ENCODE results near the gene ELK4.

The ELK4 gene

DNA sequence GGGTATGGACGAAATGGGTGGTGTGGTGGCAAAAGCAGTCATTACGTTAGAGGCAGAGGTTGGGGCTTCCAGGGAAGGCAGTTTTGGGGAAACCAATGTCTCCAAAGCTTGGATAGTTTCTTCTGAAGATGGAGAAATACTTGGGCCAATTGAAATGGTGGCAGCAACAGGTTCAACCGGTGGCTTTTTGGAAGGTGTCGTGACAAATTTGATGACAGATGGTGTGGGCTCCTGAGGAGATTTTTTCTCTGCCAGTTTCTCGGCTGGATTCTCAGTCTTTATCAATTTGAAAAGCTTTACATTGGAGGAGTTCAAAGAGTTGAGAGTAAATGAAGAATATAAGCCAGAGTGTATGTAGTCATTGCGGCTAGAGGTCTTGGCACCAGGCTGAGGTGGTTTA is 11.5 kb downstream of the ELK4 start:
- TF ChIP-seq, protein P1, sequence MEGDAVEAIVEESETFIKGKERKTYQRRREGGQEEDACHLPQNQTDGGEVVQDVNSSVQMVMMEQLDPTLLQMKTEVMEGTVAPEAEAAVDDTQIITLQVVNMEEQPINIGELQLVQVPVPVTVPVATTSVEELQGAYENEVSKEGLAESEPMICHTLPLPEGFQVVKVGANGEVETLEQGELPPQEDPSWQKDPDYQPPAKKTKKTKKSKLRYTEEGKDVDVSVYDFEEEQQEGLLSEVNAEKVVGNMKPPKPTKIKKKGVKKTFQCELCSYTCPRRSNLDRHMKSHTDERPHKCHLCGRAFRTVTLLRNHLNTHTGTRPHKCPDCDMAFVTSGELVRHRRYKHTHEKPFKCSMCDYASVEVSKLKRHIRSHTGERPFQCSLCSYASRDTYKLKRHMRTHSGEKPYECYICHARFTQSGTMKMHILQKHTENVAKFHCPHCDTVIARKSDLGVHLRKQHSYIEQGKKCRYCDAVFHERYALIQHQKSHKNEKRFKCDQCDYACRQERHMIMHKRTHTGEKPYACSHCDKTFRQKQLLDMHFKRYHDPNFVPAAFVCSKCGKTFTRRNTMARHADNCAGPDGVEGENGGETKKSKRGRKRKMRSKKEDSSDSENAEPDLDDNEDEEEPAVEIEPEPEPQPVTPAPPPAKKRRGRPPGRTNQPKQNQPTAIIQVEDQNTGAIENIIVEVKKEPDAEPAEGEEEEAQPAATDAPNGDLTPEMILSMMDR (IDR thresholded peaks at IDR 0.05; ENCODE audit: low read depth, low read length) = no peak
- TF ChIP-seq EZH2phosphoT487 (IDR thresholded peaks at IDR 0.05; ENCODE audit: low read depth) = no peak
- Histone ChIP-seq H3K4me1 (ENCODE audit: low read length) (no peaks in the 10 kb centered on the region; the same call in 1 of the 2 replicates), H3K4me3 (ENCODE audit: low read length) (no peak overlapping the region), H4K20me1 (ENCODE audit: insufficient read depth, low read length) (peaks cover 22% of the 10 kb centered on the region), H3K36me3 (replicated peaks; ENCODE audit: low read depth, low read length) (peaks cover 71% of the 10 kb centered on the region), H3K27me3 (ENCODE audit: low read depth, low read length) (no peaks in the 10 kb centered on the region), H3K9ac (ENCODE audit: low read length) (no peak overlapping the region), H3K9me3 (ENCODE audit: insufficient read depth, low read length) (no peaks in the 10 kb centered on the region), H3K79me2 (ENCODE audit: low read length) (peaks cover 43% of the 10 kb centered on the region), H3K27ac (ENCODE audit: low read length) (no peak overlapping the region), H2AFZ (ENCODE audit: low read depth, low read length) (no peak overlapping the region), H3K4me2 (ENCODE audit: low read length) (no peak overlapping the region)

GRCh38 chr1:205619376-205619775 is 12.4 kb downstream of the ELK4 start:
- H3K9me3 ChIP-seq (ENCODE audit: insufficient read depth, low read length) = no peaks in the 10 kb centered on the region
- peaks cover 71% of the 10 kb centered on the region for H3K36me3 ChIP-seq (replicated peaks; ENCODE audit: low read depth, low read length)
- H3K4me2 ChIP-seq (ENCODE audit: low read length) = no peak overlapping the region
- H3K4me3 ChIP-seq (ENCODE audit: low read length) = no peak overlapping the region
- no peak overlapping the region for H3K9ac ChIP-seq (ENCODE audit: low read length)
- peaks cover 2% of the 10 kb centered on the region for H3K4me1 ChIP-seq (ENCODE audit: low read length)
- TF ChIP-seq EZH2phosphoT487 (IDR thresholded peaks at IDR 0.05; ENCODE audit: low read depth) = no peak
- TF ChIP-seq, protein P1 (IDR thresholded peaks at IDR 0.05; ENCODE audit: low read depth, low read length) = no peak
- H3K79me2 ChIP-seq (ENCODE audit: low read length) = peaks cover 34% of the 10 kb centered on the region
- H3K27me3 ChIP-seq (ENCODE audit: low read depth, low read length) = no peaks in the 10 kb centered on the region
- no peak overlapping the region for H2AFZ ChIP-seq (ENCODE audit: low read depth, low read length)
- H4K20me1 ChIP-seq (ENCODE audit: insufficient read depth, low read length) = peaks cover 14% of the 10 kb centered on the region
- no peak overlapping the region for H3K27ac ChIP-seq (ENCODE audit: low read length)

DNA sequence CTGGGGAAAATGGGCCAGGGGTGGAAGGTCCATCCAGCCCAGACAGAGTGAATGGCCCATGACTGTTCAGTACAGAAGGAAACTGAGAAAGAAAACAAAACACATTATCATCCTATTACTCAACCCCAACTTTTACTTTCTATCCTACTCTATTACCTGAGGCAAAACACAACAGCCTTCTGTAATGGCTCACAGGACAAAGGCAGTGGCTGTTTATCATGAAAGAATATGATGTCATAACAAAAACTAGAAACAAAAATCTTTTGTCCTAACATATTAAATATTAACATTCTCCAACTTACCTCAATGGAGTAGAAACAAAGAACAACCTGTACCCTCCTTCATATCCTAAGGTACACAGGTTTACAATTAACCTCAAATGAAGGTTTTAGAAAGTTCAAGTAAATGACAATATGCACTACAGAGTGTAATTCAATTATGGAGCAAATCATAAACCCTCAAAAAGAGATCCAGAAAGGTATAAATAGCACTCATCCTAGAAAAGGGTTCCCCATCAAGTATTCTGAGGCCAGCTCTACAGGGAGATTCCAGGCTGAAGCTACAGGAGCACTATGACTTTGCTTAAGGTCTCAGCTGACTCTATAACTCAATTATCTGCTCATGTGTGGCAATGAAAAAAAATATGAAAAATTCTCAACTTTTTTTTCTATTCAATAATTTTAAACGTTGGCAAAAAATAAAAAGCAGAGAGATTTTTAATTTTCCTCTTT is 15.1 kb downstream of the ELK4 start:
- Histone ChIP-seq H4K20me1 (ENCODE audit: insufficient read depth, low read length) (peaks cover 10% of the 10 kb centered on the region), H3K9me3 (ENCODE audit: insufficient read depth, low read length) (no peaks in the 10 kb centered on the region), H3K79me2 (ENCODE audit: low read length) (peaks cover 20% of the 10 kb centered on the region), H3K4me2 (ENCODE audit: low read length) (no peak overlapping the region), H2AFZ (ENCODE audit: low read depth, low read length) (no peak overlapping the region), H3K27ac (ENCODE audit: low read length) (no peak overlapping the region), H3K4me1 (ENCODE audit: low read length) (peaks cover 8% of the 10 kb centered on the region; the same call in 1 of the 2 replicates), H3K4me3 (ENCODE audit: low read length) (no peak overlapping the region), H3K27me3 (ENCODE audit: low read depth, low read length) (no peaks in the 10 kb centered on the region), H3K36me3 (replicated peaks; ENCODE audit: low read depth, low read length) (peaks cover 71% of the 10 kb centered on the region), H3K9ac (ENCODE audit: low read length) (no peak overlapping the region)
- TF ChIP-seq, protein P1 (IDR thresholded peaks at IDR 0.05; ENCODE audit: low read depth, low read length) = no peak
- TF ChIP-seq EZH2phosphoT487 (IDR thresholded peaks at IDR 0.05; ENCODE audit: low read depth) = no peak

DNA sequence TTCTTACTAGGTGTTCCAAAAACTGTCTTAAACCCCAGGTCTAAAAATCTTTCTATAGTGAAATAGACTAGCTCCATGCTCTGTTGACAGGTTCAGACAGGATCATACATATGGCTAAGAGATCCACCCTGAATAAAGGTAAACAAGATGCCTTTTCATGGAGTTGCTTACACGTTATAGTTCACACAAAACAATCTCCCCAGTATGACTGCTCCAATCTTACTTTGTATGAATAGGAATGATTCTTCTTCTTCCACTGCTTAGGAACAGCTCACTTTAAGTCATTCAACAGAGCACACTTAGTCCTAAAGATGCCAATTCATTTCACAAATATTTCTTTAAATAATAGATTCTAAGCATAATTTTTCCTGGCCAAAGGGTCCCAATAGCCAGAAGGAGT is 16.0 kb downstream of the ELK4 start:
- no peak overlapping the region for H2AFZ ChIP-seq (ENCODE audit: low read depth, low read length)
- H4K20me1 ChIP-seq (ENCODE audit: insufficient read depth, low read length) = peaks cover 16% of the 10 kb centered on the region
- H3K9ac ChIP-seq (ENCODE audit: low read length) = no peak overlapping the region
- H3K27ac ChIP-seq (ENCODE audit: low read length) = no peak overlapping the region
- peaks cover 11% of the 10 kb centered on the region; the same call in 1 of the 2 replicates for H3K4me1 ChIP-seq (ENCODE audit: low read length)
- peaks cover 75% of the 10 kb centered on the region for H3K36me3 ChIP-seq (replicated peaks; ENCODE audit: low read depth, low read length)
- no peaks in the 10 kb centered on the region for H3K9me3 ChIP-seq (ENCODE audit: insufficient read depth, low read length)
- no peak overlapping the region for H3K4me2 ChIP-seq (ENCODE audit: low read length)
- H3K79me2 ChIP-seq (ENCODE audit: low read length) = peaks cover 27% of the 10 kb centered on the region
- no peaks in the 10 kb centered on the region for H3K27me3 ChIP-seq (ENCODE audit: low read depth, low read length)
- no peak overlapping the region for H3K4me3 ChIP-seq (ENCODE audit: low read length)
- TF ChIP-seq, protein P1 (IDR thresholded peaks at IDR 0.05; ENCODE audit: low read depth, low read length) = no peak
- no peak for TF ChIP-seq EZH2phosphoT487 (IDR thresholded peaks at IDR 0.05; ENCODE audit: low read depth)

Data from OCI-LY3 (cell line).